SK-N-SH treated with all-trans-retinoic acid at 6 μM for 48 hours (cell line): ENCODE results near the gene SPOCK2.

ENCODE experiments used
- ATAC-seq: fragments of 200-7000 bp; cut with Tn5 transposase; 3 replicates; pipeline ENCODE4 v1.9.1; 2020; ENCODE audit warnings: mild to moderate bottlenecking, moderate library complexity
- BACH2 ChIP-seq: fragments of 250-450 bp; sonication (Bioruptor Pico); IDR thresholded peaks from 2 replicates; pipeline ENCODE4 v1.9.0; 2021; ENCODE audit warnings: mild to moderate bottlenecking, borderline replicate concordance
- CREB5 ChIP-seq: fragments of 250-450 bp; sonication (Bioruptor Pico); IDR thresholded peaks from 2 replicates; pipeline ENCODE4 v1.5.1; 2020; ENCODE audit warnings: low read depth, mild to moderate bottlenecking, moderate library complexity
- CSDC2 ChIP-seq: fragments of 250-450 bp; sonication (Bioruptor Pico); IDR thresholded peaks from 2 replicates; pipeline ENCODE4 v1.5.0; 2020; ENCODE audit warnings: mild to moderate bottlenecking, moderate library complexity
- CSRNP3 ChIP-seq: fragments of 250-450 bp; sonication (Bioruptor Pico); IDR thresholded peaks from 2 replicates; pipeline ENCODE4 v1.5.1; 2021; ENCODE audit warnings: mild to moderate bottlenecking, moderate library complexity
- GLIS3 ChIP-seq: fragments of 250-450 bp; sonication (Bioruptor Pico); IDR thresholded peaks from 2 replicates; pipeline ENCODE4 v1.5.0; 2020; ENCODE audit warnings: mild to moderate bottlenecking, moderate library complexity
- ISL1 ChIP-seq: fragments of 250-450 bp; sonication (Bioruptor Pico); IDR thresholded peaks from 2 replicates; pipeline ENCODE4 v2.1.2; 2022; ENCODE audit warnings: mild to moderate bottlenecking, moderate library complexity
- OSR1 ChIP-seq: fragments of 250-450 bp; sonication (Bioruptor Pico); IDR thresholded peaks from 2 replicates; pipeline ENCODE4 v1.8.0; 2022; ENCODE audit warnings: moderate library complexity, mild to moderate bottlenecking, inconsistent platforms
- PATZ1 ChIP-seq: fragments of 250-450 bp; sonication (Bioruptor Pico); IDR thresholded peaks from 2 replicates; pipeline ENCODE4 v1.8.0; 2020; ENCODE audit warnings: mild to moderate bottlenecking, moderate library complexity, borderline replicate concordance
- POU6F1 ChIP-seq: fragments of 250-450 bp; sonication (Bioruptor Pico); IDR thresholded peaks from 2 replicates; pipeline ENCODE4 v1.8.0; 2021; ENCODE audit warnings: low read depth, mild to moderate bottlenecking, moderate library complexity, borderline replicate concordance
- PPARA ChIP-seq: fragments of 250-450 bp; sonication (Bioruptor Pico); IDR thresholded peaks from 2 replicates; pipeline ENCODE4 v1.5.0; 2020; ENCODE audit warnings: mild to moderate bottlenecking, borderline replicate concordance
- RARB ChIP-seq: fragments of 250-450 bp; sonication (Bioruptor Pico); IDR thresholded peaks from 2 replicates; pipeline ENCODE4 v1.8.0; 2021; ENCODE audit warnings: mild to moderate bottlenecking, moderate library complexity
- SNAI2 ChIP-seq: fragments of 250-450 bp; sonication (Bioruptor Pico); IDR thresholded peaks from 2 replicates; pipeline ENCODE4 v1.5.0; 2020; ENCODE audit warnings: mild to moderate bottlenecking, moderate library complexity
- TCF4 ChIP-seq: fragments of 250-450 bp; sonication (Bioruptor Pico); IDR thresholded peaks from 2 replicates; pipeline ENCODE4 v1.8.0; 2021; ENCODE audit warnings: mild to moderate bottlenecking, moderate library complexity, borderline replicate concordance
- TSHZ2 ChIP-seq: fragments of 250-450 bp; sonication (Bioruptor Pico); IDR thresholded peaks from 2 replicates; pipeline ENCODE4 v1.5.0; 2020; ENCODE audit warnings: mild to moderate bottlenecking, moderate library complexity
- ZFP3 ChIP-seq: fragments of 250-450 bp; sonication (Bioruptor Pico); IDR thresholded peaks from 2 replicates; pipeline ENCODE4 v1.5.0; 2020; ENCODE audit warnings: mild to moderate bottlenecking, moderate library complexity
- ZFP30 ChIP-seq: fragments of 450-650 bp; formaldehyde crosslinking; IDR thresholded peaks from 2 replicates; pipeline ENCODE4 v1.5.0; 2022; ENCODE audit warnings: mild to moderate bottlenecking, moderate library complexity
- ZNF565 ChIP-seq: fragments of 450-650 bp; formaldehyde crosslinking; conservative IDR thresholded peaks from 2 replicates; pipeline ENCODE4 v1.5.0; 2020; ENCODE audit warnings: low read depth, mild to moderate bottlenecking, moderate library complexity
- ZNF70 ChIP-seq: fragments of 450-650 bp; formaldehyde crosslinking; IDR thresholded peaks from 2 replicates; pipeline ENCODE4 v1.5.0; 2020; ENCODE audit warnings: mild to moderate bottlenecking, moderate library complexity
- ZNF8 ChIP-seq: fragments of 450-650 bp; formaldehyde crosslinking; IDR thresholded peaks from 2 replicates; pipeline ENCODE4 v1.5.0; 2020; ENCODE audit warnings: mild to moderate bottlenecking, moderate library complexity

The SPOCK2 gene

GRCh38 chr10:72037811-72038210, 50.5 kb downstream of the SPOCK2 start (continued):
- TF ChIP-seq POU6F1 (CRISPR knock-in tag) (no peak), SNAI2 (CRISPR knock-in tag) (no peak)

GRCh38 chr10:72037266-72037665, 51.1 kb downstream of the SPOCK2 start:
- no peak for TF ChIP-seq PATZ1 (CRISPR knock-in tag)
- no peak for TF ChIP-seq PPARA
- TF ChIP-seq CSRNP3 (CRISPR knock-in tag) = no peak
- TF ChIP-seq RARB (CRISPR knock-in tag) = no peak
- no peak for TF ChIP-seq OSR1 (CRISPR knock-in tag)
- TF ChIP-seq POU6F1 (CRISPR knock-in tag) = no peak
- TF ChIP-seq CSDC2 = no peak
- no peak for TF ChIP-seq ZNF8 (CRISPR knock-in tag)
- no peak for TF ChIP-seq TSHZ2
- TF ChIP-seq, all 23 proteins: peak for 0
- no peak for ATAC-seq

GRCh38 chr10:72035252-72035887, 53.0 kb downstream of the SPOCK2 start:
- ATAC-seq = no peak
- TF ChIP-seq POU6F1 (CRISPR knock-in tag) (no peak), GLIS3 (no peak), TCF4 (CRISPR knock-in tag) (no peak), CSRNP3 (CRISPR knock-in tag) (no peak), RARB (CRISPR knock-in tag) (no peak), TSHZ2 (no peak), ZFP3 (CRISPR knock-in tag) (no peak), ZNF70 (no peak), BACH2 (no peak), CREB5 (CRISPR knock-in tag) (no peak), ZFP30 (CRISPR knock-in tag) (no peak), ISL1 (no peak), OSR1 (CRISPR knock-in tag) (no peak), ZNF565 (CRISPR knock-in tag) (no peak), ZNF8 (CRISPR knock-in tag) (no peak)
